A549 (cell line): ENCODE results near the gene BFSP2. TPM values are rescaled to one million over a fixed set of nuclear protein-coding genes. Genes with fewer than 3 reads are reported as not detected.

Experiments
- ATAC-seq, 2 experiments: fragments of 200-7000 bp in 1 of 2; fragments of >200 bp in 1 of 2; cut with Nextera tagmentation in 1 of 2; cut with Tn5 transposase in 1 of 2; 3 replicates each; pipeline versions ENCODE4 v1.8.0 to v1.9.1; 2018 to 2020; ENCODE audit warnings: mild to moderate bottlenecking in 1 of 2, moderate library complexity in 1 of 2
- CTCF ChIA-PET: fragments of 300-600 bp; sonication (Branson Sonifier 250); formaldehyde crosslinking; extraction: SDS; loops from one replicate; lab custom pipeline; 2021; ENCODE audit warnings: antibody characterized with exemption, inconsistent platforms; lab: Yijun Ruan, JAX
- POLR2A ChIA-PET: fragments of 350-600 bp; formaldehyde crosslinking; extraction: SDS; loops from one replicate; lab custom pipeline; 2021; ENCODE audit warnings: antibody characterized with exemption, inconsistent platforms; lab: Yijun Ruan, JAX
- DNase-seq, 2 experiments: peaks; one replicate each; pipeline versions ENCODE4 v3.0.0 to v3.0.0-alpha.2; 2011 to 2016; ENCODE audit warnings: low read depth in 1 of 2, low spot score in 1 of 2
- FAIRE-seq: peaks from 2 replicates; lab custom pipeline; 2011; peaks lifted over from hg19 to GRCh38; lab: Jason Lieb, UNC
- H3K27ac ChIP-seq, 2 experiments: fragments of >200 bp; sonication (Bioruptor Twin); formaldehyde crosslinking; 3 replicates each; pipeline ENCODE4 v1.5.1; 2016 to 2017
- H3K4me1 ChIP-seq: fragments of >200 bp; sonication (Bioruptor Twin); formaldehyde crosslinking; 3 replicates; pipeline ENCODE4 v1.6.1; 2016
- H3K4me2 ChIP-seq: fragments of >200 bp; sonication (Bioruptor Twin); formaldehyde crosslinking; 3 replicates; pipeline ENCODE4 v1.6.1; 2016
- H3K4me3 ChIP-seq: fragments of >200 bp; sonication (Bioruptor Twin); formaldehyde crosslinking; 3 replicates; pipeline ENCODE4 v1.5.1; 2016
- H3K9me3 ChIP-seq: fragments of >200 bp; sonication (Bioruptor Twin); formaldehyde crosslinking; 3 replicates; pipeline ENCODE4 v1.6.1; 2016
- BCL3 ChIP-seq: fragments of >200 bp; sonication (Bioruptor Twin); formaldehyde crosslinking; IDR thresholded peaks from 3 replicates; pipeline ENCODE4 v1.6.1; 2016
- CBX2 ChIP-seq: fragments of 200-600 bp; sonication (generic); IDR thresholded peaks from 2 replicates; pipeline ENCODE4 v1.6.1; 2016; ENCODE audit warnings: low read depth, mild to moderate bottlenecking, borderline replicate concordance
- CBX8 ChIP-seq: fragments of 200-600 bp; sonication (generic); IDR thresholded peaks from 2 replicates; pipeline ENCODE4 v1.6.1; 2016
- CEBPB ChIP-seq, 2 experiments: fragments of >200 bp in 1 of 2; sonication (Bioruptor Twin) in 1 of 2; formaldehyde crosslinking in 1 of 2; IDR thresholded peaks; 2 replicates each; pipeline ENCODE4 v1.6.1; 2012 to 2016
- CHD2 ChIP-seq: fragments of 150-350 bp; IDR thresholded peaks from 2 replicates; pipeline ENCODE4 v1.6.1; 2014; ENCODE audit warnings: low read length; ENCODE audit not compliant: partially characterized antibody
- CHD4 ChIP-seq: fragments of 200-600 bp; sonication (generic); IDR thresholded peaks from 2 replicates; pipeline ENCODE4 v1.6.1; 2016; ENCODE audit warnings: antibody characterized with exemption, mild to moderate bottlenecking, borderline replicate concordance
- EP300 ChIP-seq, 2 experiments: fragments of >200 bp; sonication (Bioruptor Twin); formaldehyde crosslinking; IDR thresholded peaks; 2 replicates in 1 of 2; 3 replicates in 1 of 2; pipeline ENCODE4 v1.6.1; 2016 to 2017
- ESRRA ChIP-seq: fragments of 150-350 bp; IDR thresholded peaks from 2 replicates; pipeline ENCODE4 v1.6.1; 2014; ENCODE audit warnings: mild to moderate bottlenecking, low read length, borderline replicate concordance
- FOXS1 ChIP-seq: fragments of 250-450 bp; sonication (Bioruptor Pico); IDR thresholded peaks from 2 replicates; pipeline ENCODE4 v1.5.0; 2020; ENCODE audit warnings: mild to moderate bottlenecking, moderate library complexity
- GATA3 ChIP-seq: IDR thresholded peaks from 2 replicates; pipeline ENCODE4 v1.6.1; 2012; ENCODE audit warnings: borderline replicate concordance
- HOXA7 ChIP-seq: fragments of 250-450 bp; sonication (Bioruptor Pico); IDR thresholded peaks from 2 replicates; pipeline ENCODE4 v1.5.0; 2020; ENCODE audit warnings: mild to moderate bottlenecking, moderate library complexity
- HOXB13 ChIP-seq: fragments of 250-450 bp; sonication (Bioruptor Pico); IDR thresholded peaks from 2 replicates; pipeline ENCODE4 v1.5.0; 2020; ENCODE audit warnings: low read depth, mild to moderate bottlenecking, moderate library complexity
- HOXB5 ChIP-seq: fragments of 250-450 bp; sonication (Bioruptor Pico); IDR thresholded peaks from 2 replicates; pipeline ENCODE4 v1.5.0; 2020; ENCODE audit warnings: mild to moderate bottlenecking, moderate library complexity
- JUNB ChIP-seq: fragments of >200 bp; sonication (Bioruptor Twin); formaldehyde crosslinking; IDR thresholded peaks from 2 replicates; pipeline ENCODE4 v1.6.1; 2016
- MAX ChIP-seq: IDR thresholded peaks from 2 replicates; pipeline ENCODE4 v1.6.1; 2012
- MAZ ChIP-seq: fragments of 150-350 bp; IDR thresholded peaks from 2 replicates; pipeline ENCODE4 v1.6.1; 2014; ENCODE audit warnings: antibody characterized with exemption, low read depth, low read length, borderline replicate concordance
- MYC ChIP-seq: IDR thresholded peaks from 2 replicates; pipeline ENCODE4 v1.6.1; 2012; ENCODE audit warnings: mild to moderate bottlenecking, inconsistent platforms, low read length, improper control_type of control experiment, borderline replicate concordance
- NPAS2 ChIP-seq: fragments of 250-450 bp; sonication (Bioruptor Pico); IDR thresholded peaks from 2 replicates; pipeline ENCODE4 v1.8.0; 2022; ENCODE audit warnings: mild to moderate bottlenecking, moderate library complexity, borderline replicate concordance
- PBX3 ChIP-seq: IDR thresholded peaks from 2 replicates; pipeline ENCODE4 v1.6.1; 2012
- PHF8 ChIP-seq: fragments of 200-600 bp; sonication (generic); IDR thresholded peaks from 2 replicates; pipeline ENCODE4 v1.6.1; 2016; ENCODE audit warnings: low read depth, mild to moderate bottlenecking, antibody characterized with exemption, moderate library complexity, borderline replicate concordance
- POLR2AphosphoS2 ChIP-seq: conservative IDR thresholded peaks from 2 replicates; pipeline ENCODE4 v1.6.1; 2012; ENCODE audit warnings: low read length, improper control_type of control experiment, inconsistent platforms
- RAD21 ChIP-seq, 2 experiments: fragments of >200 bp in 1 of 2; sonication (Bioruptor Twin) in 1 of 2; formaldehyde crosslinking in 1 of 2; IDR thresholded peaks in 1 of 2; conservative IDR thresholded peaks in 1 of 2; 2 replicates in 1 of 2; 3 replicates in 1 of 2; pipeline ENCODE4 v1.6.1; 2012 to 2018; ENCODE audit warnings: inconsistent platforms in 1 of 2
- RNF2 ChIP-seq: fragments of 200-600 bp; sonication (generic); IDR thresholded peaks from 2 replicates; pipeline ENCODE4 v1.6.1; 2016; ENCODE audit warnings: low read depth, mild to moderate bottlenecking, antibody characterized with exemption, moderate library complexity, borderline replicate concordance
- SMC3 ChIP-seq: fragments of >200 bp; sonication (Bioruptor Twin); formaldehyde crosslinking; IDR thresholded peaks from 3 replicates; pipeline ENCODE4 v1.6.1; 2018; ENCODE audit warnings: inconsistent platforms
- TP53 ChIP-seq: fragments of 250-450 bp; sonication (Bioruptor Pico); IDR thresholded peaks from 2 replicates; pipeline ENCODE4 v1.5.0; 2021; ENCODE audit warnings: mild to moderate bottlenecking, moderate library complexity
- WGBS: methylation state at CpG from one replicate; pipeline ENCODE4 v1.1.6; 2017; ENCODE audit errors: missing lambda C conversion rate; 5-methylcytosine and 5-hydroxymethylcytosine counted together
- polyA plus RNA-seq, 4 experiments: library from polyadenylated mRNA; depleted of rRNA in 3 of 4; stranded (reverse); fragments of >200 nt; fragmentation: RNase III in 1 of 4; extraction: RNeasy Plus Mini Kit Qiagen cat#74134 plus additional on column Dnase treatment in 1 of 4; gene quantifications; 2 replicates in 3 of 4; 3 replicates in 1 of 4; pipeline ENCODE4 v1.2.3, GENCODE V29; 2011 to 2017
- TF ChIP-seq, protein P1 (sequence below): fragments of 450-650 bp; IDR thresholded peaks from 2 replicates; pipeline ENCODE4 v1.6.1; 2014; ENCODE audit warnings: antibody characterized with exemption

BFSP2 gene
- polyA plus RNA-seq, 2 of the 4 experiments (the other 2 are of a cell fraction): 0.18 TPM; not detected in 1

DNA sequence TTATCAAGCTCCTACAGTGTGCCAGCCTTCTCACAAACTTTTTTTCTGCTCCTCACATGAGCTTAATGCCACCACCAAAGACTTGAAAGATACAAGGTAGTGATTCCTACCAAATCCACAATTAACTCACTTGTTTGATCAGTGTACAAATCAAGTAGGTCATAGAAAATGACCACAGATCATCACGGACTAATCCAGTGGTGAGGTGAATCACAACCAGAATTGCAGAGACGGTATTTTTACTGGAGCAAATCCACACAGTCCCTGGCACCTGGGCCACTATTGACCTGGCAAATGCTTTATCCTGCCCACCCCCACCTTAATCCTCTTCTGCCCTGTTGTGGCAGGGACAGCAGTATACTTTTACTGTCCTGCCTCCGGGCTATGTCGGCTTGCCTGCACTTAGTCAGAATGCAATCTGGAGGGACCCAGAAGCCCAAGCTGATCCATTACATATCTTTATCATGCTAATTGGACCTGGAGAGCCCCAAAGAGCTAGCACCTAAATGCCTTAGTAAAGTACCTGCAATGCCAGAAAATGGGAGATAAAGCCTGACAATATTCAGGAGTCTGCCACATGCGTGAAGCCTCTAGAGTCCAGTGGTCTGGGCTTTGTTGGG is 89.7 kb downstream of the BFSP2 start:
- Histone ChIP-seq H3K4me3 (no peak overlapping the region), H3K9me3 (peaks cover 11% of the 10 kb centered on the region; the same call in 2 of the 3 replicates), H3K4me1 (no peaks in the 10 kb centered on the region), H3K4me2 (no peak overlapping the region), H3K27ac (no peak overlapping the region)
- CTCF ChIA-PET: interaction anchor here (0.8 to 2.5 kb wide), 4 partner anchors 10 to 105 kb away, joined by 3 to 9 read pairs (median 5); no protein-coding TSS in a partner anchor
- POLR2A ChIA-PET: no interaction called here
- TF ChIP-seq HOXB5 (CRISPR knock-in tag): no peak
- no peak for TF ChIP-seq EP300 (IDR thresholded peaks at IDR 0.05)
- TF ChIP-seq MAX: no peak
- TF ChIP-seq CEBPB (IDR thresholded peaks at IDR 0.05): no peak
- TF ChIP-seq CBX2: no peak
- no peak for TF ChIP-seq GATA3
- TF ChIP-seq JUNB: no peak
- TF ChIP-seq PHF8: no peak
- no peak for TF ChIP-seq HOXA7
- TF ChIP-seq ESRRA: no peak
- TF ChIP-seq RNF2: no peak
- no peak for TF ChIP-seq POLR2AphosphoS2
- TF ChIP-seq PBX3: no peak
- TF ChIP-seq NPAS2 (CRISPR knock-in tag): no peak
- TF ChIP-seq MAZ: no peak
- ATAC-seq (no peak), DNase-seq (no peak), FAIRE-seq (no peak)
- WGBS: 79% methylated on average over 3 of the region's 5 CpGs

DNA sequence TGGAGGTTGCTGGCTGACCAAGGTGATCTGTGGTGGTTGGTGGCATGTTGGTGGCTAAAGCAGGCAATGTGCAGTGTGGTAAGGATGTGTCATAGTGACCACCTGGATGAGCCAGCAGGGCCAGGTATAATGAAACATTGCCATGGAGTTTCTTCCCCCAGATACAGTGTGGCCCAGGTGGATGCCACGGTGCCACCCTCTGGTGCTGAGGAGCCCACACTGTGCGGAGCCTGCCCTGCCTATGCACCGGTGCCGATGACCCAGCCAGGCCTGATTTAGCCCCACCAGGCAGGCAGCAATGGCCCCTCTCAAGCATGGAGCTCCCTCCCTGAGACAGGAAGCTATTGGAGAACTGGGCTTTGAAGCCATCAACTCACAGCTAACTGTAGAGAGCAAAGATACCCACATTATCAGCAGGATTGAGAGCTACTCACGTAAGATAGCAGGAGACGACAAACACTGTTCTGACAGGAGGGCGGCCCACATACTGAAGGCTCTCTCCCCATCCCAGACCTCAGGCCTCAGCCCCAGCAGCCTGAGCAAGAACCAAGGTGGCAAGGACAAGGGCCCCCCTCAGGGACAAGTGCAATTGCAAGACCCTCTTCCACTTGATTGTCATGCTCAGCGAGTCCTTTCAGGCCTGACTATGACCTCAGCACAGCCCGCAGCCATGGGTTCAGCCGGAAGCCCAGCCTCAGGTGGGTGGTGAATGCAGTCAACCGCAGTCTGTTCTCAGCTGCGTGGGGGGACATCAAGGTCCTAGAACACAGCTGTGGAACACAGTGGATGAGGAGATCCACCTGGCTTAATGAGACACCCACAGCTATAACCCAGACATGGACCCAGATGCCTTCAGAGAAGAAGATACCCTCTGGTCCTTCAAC is 90.9 kb downstream of the BFSP2 start:
- H3K4me3 ChIP-seq: no peak overlapping the region

More for the DNA sequence above, 90.9 kb downstream of the BFSP2 start:
- FAIRE-seq (no peak), DNase-seq (no peak), ATAC-seq (no peak; a peak in 1 of 6 replicates)
- WGBS: 83% methylated on average over 5 of the region's 12 CpGs
- Histone ChIP-seq H3K4me1 (no peaks in the 10 kb centered on the region), H3K4me2 (no peak overlapping the region), H3K27ac (no peak overlapping the region), H3K9me3 (peaks cover 8% of the 10 kb centered on the region; the same call in 2 of the 3 replicates)
- ChIA-PET CTCF (interaction anchor here (1.7 to 2.5 kb wide), 2 partner anchors 12 to 88 kb away, joined by 5 to 9 read pairs; no protein-coding TSS in a partner anchor), POLR2A (no interaction called here)
- TF ChIP-seq NPAS2 (CRISPR knock-in tag): no peak
- TF ChIP-seq TP53 (CRISPR knock-in tag): no peak
- TF ChIP-seq, protein P1, sequence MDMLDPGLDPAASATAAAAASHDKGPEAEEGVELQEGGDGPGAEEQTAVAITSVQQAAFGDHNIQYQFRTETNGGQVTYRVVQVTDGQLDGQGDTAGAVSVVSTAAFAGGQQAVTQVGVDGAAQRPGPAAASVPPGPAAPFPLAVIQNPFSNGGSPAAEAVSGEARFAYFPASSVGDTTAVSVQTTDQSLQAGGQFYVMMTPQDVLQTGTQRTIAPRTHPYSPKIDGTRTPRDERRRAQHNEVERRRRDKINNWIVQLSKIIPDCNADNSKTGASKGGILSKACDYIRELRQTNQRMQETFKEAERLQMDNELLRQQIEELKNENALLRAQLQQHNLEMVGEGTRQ: no peak
- no peak for TF ChIP-seq CHD4
- TF ChIP-seq GATA3: no peak
- TF ChIP-seq SMC3: no peak
- TF ChIP-seq CHD2: no peak
- no peak for TF ChIP-seq BCL3
- TF ChIP-seq HOXB13: no peak
- no peak for TF ChIP-seq FOXS1
- TF ChIP-seq CBX8: no peak
- no peak for TF ChIP-seq MYC
- TF ChIP-seq RAD21 (conservative IDR thresholded peaks at IDR 0.05 in 1 of 2, IDR thresholded peaks at IDR 0.05 in 1 of 2): no peak
- TF ChIP-seq, all 56 proteins: peak for 0
